HepG2 (cell line): ENCODE data around the gene KIF1B. TPM values are rescaled to one million over a fixed set of nuclear protein-coding genes. Genes with fewer than 3 reads are reported as not detected.

Source experiments
- ATAC-seq: fragments of 200-7000 bp; cut with Tn5 transposase; 3 replicates; pipeline ENCODE4 v1.9.1; 2020; ENCODE audit warnings: mild to moderate bottlenecking, moderate library complexity
- BruUV-seq: library from RNA; stranded (reverse); fragments of 400-500 nt; replicated peaks from 2 replicates; lab custom pipeline; 2021; lab: Mats Ljungman, UMichigan
- CTCF ChIA-PET: fragments of 300-600 bp; formaldehyde crosslinking; extraction: SDS; loops from one replicate; lab custom pipeline; 2021; ENCODE audit warnings: low total read pairs, inconsistent platforms, low intra/inter-chr PET ratio; lab: Yijun Ruan, JAX
- POLR2A ChIA-PET: fragments of 350-600 bp; sonication (Branson Sonifier 250); formaldehyde crosslinking; loops from one replicate; lab custom pipeline; 2020; ENCODE audit warnings: antibody characterized with exemption, inconsistent platforms; lab: Yijun Ruan, JAX
- DNase-seq: peaks from one replicate; pipeline ENCODE4 v3.0.0-alpha.2; 2015; ENCODE audit warnings: low spot score
- FAIRE-seq: peaks from 3 replicates; lab custom pipeline; 2011; peaks lifted over from hg19 to GRCh38; lab: Jason Lieb, UNC
- H2AFZ ChIP-seq: one replicate; pipeline ENCODE4 v1.6.1; 2011; ENCODE audit warnings: low read length, inconsistent platforms
- H3K27ac ChIP-seq: fragments of 300-600 bp; 3 replicates; pipeline ENCODE4 v1.8.0; 2011; ENCODE audit warnings: mixed run types, mild to moderate bottlenecking, mixed read lengths, low read length, inconsistent platforms; ENCODE audit not compliant: insufficient read depth; ENCODE audit errors: extremely low read length
- H3K27me3 ChIP-seq, 2 experiments: fragments of 200-600 bp in 1 of 2; 2 replicates in 1 of 2; 3 replicates in 1 of 2; pipeline versions ENCODE4 v1.6.0 to v1.8.0; 2011; ENCODE audit warnings: low read length in 2 of 2, mild to moderate bottlenecking in 2 of 2, moderate library complexity in 2 of 2, inconsistent platforms in 1 of 2; ENCODE audit not compliant: insufficient read depth in 2 of 2, control insufficient read depth in 1 of 2
- H3K36me3 ChIP-seq, 2 experiments: fragments of 200-600 bp in 1 of 2; replicated peaks in 1 of 2; 2 replicates in 1 of 2; 3 replicates in 1 of 2; pipeline versions ENCODE4 v1.5.1 to v1.8.0; 2011; ENCODE audit warnings: low read length in 2 of 2, inconsistent platforms in 1 of 2; ENCODE audit not compliant: insufficient read depth in 2 of 2, control insufficient read depth in 1 of 2
- H3K4me1 ChIP-seq: 2 replicates; pipeline ENCODE4 v1.5.1; 2012; ENCODE audit warnings: low read length, inconsistent platforms; ENCODE audit not compliant: insufficient read depth
- H3K4me2 ChIP-seq: 2 replicates; pipeline ENCODE4 v1.6.0; 2011; ENCODE audit warnings: low read depth, low read length, inconsistent platforms
- H3K4me3 ChIP-seq, 3 experiments: fragments of 200-600 bp in 1 of 3; sonication (generic), shearing (Covaris generic) in 1 of 3; replicated peaks in 1 of 3; 2 replicates each; pipeline ENCODE4 v1.5.1; 2011 to 2016; ENCODE audit warnings: low read length in 3 of 3, inconsistent platforms in 2 of 3, low read depth in 2 of 3, mild to moderate bottlenecking in 2 of 3, control low read depth in 1 of 3, mixed read lengths in 1 of 3; ENCODE audit not compliant: insufficient read depth in 1 of 3
- H3K79me2 ChIP-seq: one replicate; pipeline ENCODE4 v1.6.1; 2011; ENCODE audit warnings: low read length, inconsistent platforms; ENCODE audit not compliant: insufficient read depth
- H3K9ac ChIP-seq: 2 replicates; pipeline ENCODE4 v1.6.0; 2011; ENCODE audit warnings: mild to moderate bottlenecking, low read depth, low read length, inconsistent platforms; ENCODE audit not compliant: insufficient read depth
- H3K9me3 ChIP-seq: 2 replicates; pipeline ENCODE4 v1.5.1; 2012; ENCODE audit warnings: mild to moderate bottlenecking, low read length
- H4K20me1 ChIP-seq: 2 replicates; pipeline ENCODE4 v1.6.0; 2011; ENCODE audit warnings: inconsistent platforms, mild to moderate bottlenecking, low read length, moderate library complexity; ENCODE audit not compliant: insufficient read depth
- CBX1 ChIP-seq: IDR thresholded peaks from one replicate; pipeline ENCODE4 v1.6.1; 2016; ENCODE audit warnings: antibody characterized with exemption, low read depth
- CCDC6 ChIP-seq: sonication (generic); formaldehyde crosslinking; IDR thresholded peaks from 2 replicates; pipeline ENCODE4 v1.8.1; 2022; ENCODE audit warnings: mild to moderate bottlenecking, missing genetic modification reagents, moderate library complexity
- ELF3 ChIP-seq: IDR thresholded peaks from 2 replicates; pipeline ENCODE4 v1.6.1; 2016; ENCODE audit warnings: missing genetic modification reagents, missing compliant biosample characterization
- FIP1L1 ChIP-seq: fragments of 200-400 bp; formaldehyde crosslinking; IDR thresholded peaks from 2 replicates; pipeline ENCODE4 v1.6.1; 2018; ENCODE audit warnings: low read depth, mild to moderate bottlenecking, low read length, moderate library complexity, borderline replicate concordance; ENCODE audit not compliant: insufficient read depth
- HNF4G ChIP-seq, 2 experiments: sonication (generic) in 1 of 2; formaldehyde crosslinking in 1 of 2; IDR thresholded peaks; 2 replicates each; pipeline versions ENCODE4 v1.4.0 to v1.6.1; 2011 to 2020; ENCODE audit warnings: borderline replicate concordance in 2 of 2, low read depth in 2 of 2, mild to moderate bottlenecking in 2 of 2, low read length in 1 of 2, missing genetic modification reagents in 1 of 2, moderate library complexity in 1 of 2
- IKZF1 ChIP-seq: fragments of 450-650 bp; IDR thresholded peaks from 2 replicates; pipeline ENCODE4 v1.7.1; 2016
- IKZF4 ChIP-seq: sonication (generic); formaldehyde crosslinking; IDR thresholded peaks from 2 replicates; pipeline ENCODE4 v1.5.1; 2020; ENCODE audit warnings: borderline replicate concordance, mild to moderate bottlenecking, low read depth, missing genetic modification reagents; ENCODE audit errors: not compliant biosample characterization
- RXRB ChIP-seq: IDR thresholded peaks from 2 replicates; pipeline ENCODE4 v1.6.1; 2016; ENCODE audit warnings: borderline replicate concordance, missing genetic modification reagents, missing compliant biosample characterization
- SPEN ChIP-seq: sonication (generic); formaldehyde crosslinking; IDR thresholded peaks from 2 replicates; pipeline ENCODE4 v1.5.1; 2020; ENCODE audit warnings: low read depth, mild to moderate bottlenecking, missing genetic modification reagents
- THYN1 ChIP-seq: sonication (generic); formaldehyde crosslinking; IDR thresholded peaks from 2 replicates; pipeline ENCODE4 v1.8.1; 2023; ENCODE audit warnings: low read depth, mild to moderate bottlenecking, moderate library complexity, missing genetic modification reagents, borderline replicate concordance
- ZMYM4 ChIP-seq: sonication (generic); formaldehyde crosslinking; IDR thresholded peaks from 2 replicates; pipeline ENCODE4 v1.8.1; 2023; ENCODE audit warnings: mild to moderate bottlenecking, missing genetic modification reagents
- ZNF121 ChIP-seq: sonication (generic); formaldehyde crosslinking; IDR thresholded peaks from 2 replicates; pipeline ENCODE4 v1.5.0; 2020; ENCODE audit warnings: mild to moderate bottlenecking, missing genetic modification reagents
- ZNF230 ChIP-seq: sonication (generic); formaldehyde crosslinking; IDR thresholded peaks from 2 replicates; pipeline ENCODE4 v1.4.0; 2020; ENCODE audit warnings: mild to moderate bottlenecking, missing genetic modification reagents
- ZNF331 ChIP-seq: sonication (generic); formaldehyde crosslinking; IDR thresholded peaks from 2 replicates; pipeline ENCODE4 v1.4.0; 2020; ENCODE audit warnings: missing genetic modification reagents
- ZNF382 ChIP-seq: sonication (generic); formaldehyde crosslinking; IDR thresholded peaks from 2 replicates; pipeline ENCODE4 v1.5.0; 2020; ENCODE audit warnings: missing genetic modification reagents, mild to moderate bottlenecking, borderline replicate concordance
- ZNF383 ChIP-seq: sonication (generic); formaldehyde crosslinking; IDR thresholded peaks from 2 replicates; pipeline ENCODE4 v1.4.0; 2020; ENCODE audit warnings: missing genetic modification reagents, mild to moderate bottlenecking, borderline replicate concordance
- ZNF589 ChIP-seq: sonication (generic); formaldehyde crosslinking; conservative IDR thresholded peaks from 2 replicates; pipeline ENCODE4 v1.8.0; 2022; ENCODE audit warnings: mild to moderate bottlenecking, moderate library complexity, missing genetic modification reagents
- WGBS: methylation state at CpG from one replicate; pipeline ENCODE4 v1.1.6; 2017; ENCODE audit warnings: low lambda C conversion rate; 5-methylcytosine and 5-hydroxymethylcytosine counted together
- in situ Hi-C: cut with HindIII; loops from 2 replicates; pipeline ENCODE4 v1.10.0; 2017; ENCODE audit warnings: low pct_unique_long_range_greater_than_20kb; ENCODE audit not compliant: extremely low pct_ligation_motif_present
- intact Hi-C: fragments of 100-400 bp; cut with micrococcal nuclease; formaldehyde crosslinking; loops from one replicate; pipeline ENCODE4 v1.10.0; 2022; ENCODE audit not compliant: unreplicated experiment
- polyA plus RNA-seq, 8 experiments: library from polyadenylated mRNA; depleted of rRNA in 3 of 8; stranded (reverse) in 7 of 8; unstranded in 1 of 8; fragments of >200 nt; fragmentation: Illumina TruSeq in 4 of 8; extraction: Trizol in 4 of 8; gene quantifications; 2 replicates each; pipeline versions ENCODE4 v1.2.1 to v1.2.3, GENCODE V29; 2011 to 2016; ENCODE audit warnings: low read depth in 4 of 8, missing spikeins in 1 of 8, mixed read lengths in 1 of 8; ENCODE audit not compliant: insufficient read depth in 1 of 8
- total RNA-seq, 5 experiments: library from RNA; depleted of rRNA; stranded (reverse); fragments of >200 nt; fragmentation: Illumina TruSeq; extraction: Trizol; gene quantifications; 2 replicates each; pipeline ENCODE4 v1.2.3, GENCODE V29; 2016; ENCODE audit warnings: low read depth in 1 of 5
- TF ChIP-seq, protein P1 (sequence below): sonication (generic); formaldehyde crosslinking; IDR thresholded peaks from 2 replicates; pipeline ENCODE4 v1.5.0; 2020; ENCODE audit warnings: mild to moderate bottlenecking, missing genetic modification reagents, borderline replicate concordance

The KIF1B gene
- total and polyA plus RNA-seq, 2 of the 13 experiments (the other 11 are each of a cell fraction or from before 2014, with no cell fraction given), result 26.7 to 32.5 TPM

DNA sequence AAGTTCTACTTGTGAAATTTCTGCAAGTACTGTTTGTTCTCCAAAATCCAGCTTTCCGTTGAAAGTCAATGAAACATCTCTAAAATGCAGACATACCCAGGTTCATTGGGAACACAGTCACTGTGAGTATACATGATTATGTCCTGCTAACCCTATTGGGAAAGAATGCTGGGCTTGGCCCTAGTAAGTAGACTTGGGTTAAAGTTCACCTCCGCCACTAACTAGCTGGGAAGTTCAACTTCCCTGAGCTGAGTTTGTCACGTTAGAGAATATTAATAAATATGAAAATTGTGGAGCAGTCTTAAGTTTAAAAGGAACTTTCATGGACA is 178.0 kb downstream of the KIF1B start:
- BruUV-seq, result no TSS peak
- Histone ChIP-seq H3K4me2 (peak overlapping the region; percentile 62), H2AFZ (no peak overlapping the region), H3K79me2 (no peaks in the 10 kb centered on the region), H3K9ac (no peak overlapping the region; the same call in 1 of the 2 replicates), H3K4me1 (peaks cover 51% of the 10 kb centered on the region), H3K27me3 (no peaks in the 10 kb centered on the region), H3K4me3 (peak overlapping the region in 2 of 3 experiments; percentile 1 to 28; a peak in 2 of 6 replicates), H3K27ac (peak overlapping the region; percentile 74), H3K36me3 (no peaks in the 10 kb centered on the region), H4K20me1 (no peaks in the 10 kb centered on the region), H3K9me3 (no peaks in the 10 kb centered on the region)
- FAIRE-seq, result peak; percentile 90
- 0% methylated on average over 3 of the region's 3 CpGs for WGBS
- peak; percentile 84 for ATAC-seq
- ChIA-PET CTCF (no interaction called here), POLR2A (interaction anchor here (0.9 to 4.7 kb wide), 2 partner anchors 12 to 38 kb away, joined by 3 to 65 read pairs; partner anchors contain the start of gene PGD)
- in situ Hi-C loops, result loop anchor here (10.0 kb wide), 1 partner anchor 86 kb away; the partner anchor contains the start of genes DFFA and PEX14
- intact Hi-C loops, result no loop called here
- DNase-seq, result peak; percentile 79
- no peak for TF ChIP-seq SPEN
- TF ChIP-seq ZNF331 (CRISPR knock-in tag), result 0 out of 2 replicates have a peak, but pooled peaks have one; percentile 17
- TF ChIP-seq ELF3, result no peak
- TF ChIP-seq ZNF230, result no peak
- TF ChIP-seq ZNF383 (CRISPR knock-in tag), result no peak
- no peak for TF ChIP-seq ZMYM4 (CRISPR knock-in tag)
- TF ChIP-seq IKZF1, result no peak
- TF ChIP-seq FIP1L1, result no peak
- no peak for TF ChIP-seq CBX1
- no peak for TF ChIP-seq ZNF121
- no peak for TF ChIP-seq IKZF4 (CRISPR knock-in tag)
- peak; percentile 54; the same call in 1 of the 2 replicates for TF ChIP-seq HNF4G (IDR thresholded peaks at IDR 0.05; ENCODE audit: borderline replicate concordance, low read depth, low read length)
- TF ChIP-seq HNF4G (CRISPR knock-in tag; IDR thresholded peaks at IDR 0.05; ENCODE audit: borderline replicate concordance, low read depth), result no peak
- peak; percentile 30; the same call in 1 of the 2 replicates for TF ChIP-seq RXRB (CRISPR knock-in tag)
- no peak for TF ChIP-seq THYN1 (CRISPR knock-in tag)
- no peak for TF ChIP-seq ZNF589 (CRISPR knock-in tag)
- TF ChIP-seq ZNF382 (CRISPR knock-in tag), result no peak
- TF ChIP-seq CCDC6 (CRISPR knock-in tag), result no peak
- TF ChIP-seq, protein P1, sequence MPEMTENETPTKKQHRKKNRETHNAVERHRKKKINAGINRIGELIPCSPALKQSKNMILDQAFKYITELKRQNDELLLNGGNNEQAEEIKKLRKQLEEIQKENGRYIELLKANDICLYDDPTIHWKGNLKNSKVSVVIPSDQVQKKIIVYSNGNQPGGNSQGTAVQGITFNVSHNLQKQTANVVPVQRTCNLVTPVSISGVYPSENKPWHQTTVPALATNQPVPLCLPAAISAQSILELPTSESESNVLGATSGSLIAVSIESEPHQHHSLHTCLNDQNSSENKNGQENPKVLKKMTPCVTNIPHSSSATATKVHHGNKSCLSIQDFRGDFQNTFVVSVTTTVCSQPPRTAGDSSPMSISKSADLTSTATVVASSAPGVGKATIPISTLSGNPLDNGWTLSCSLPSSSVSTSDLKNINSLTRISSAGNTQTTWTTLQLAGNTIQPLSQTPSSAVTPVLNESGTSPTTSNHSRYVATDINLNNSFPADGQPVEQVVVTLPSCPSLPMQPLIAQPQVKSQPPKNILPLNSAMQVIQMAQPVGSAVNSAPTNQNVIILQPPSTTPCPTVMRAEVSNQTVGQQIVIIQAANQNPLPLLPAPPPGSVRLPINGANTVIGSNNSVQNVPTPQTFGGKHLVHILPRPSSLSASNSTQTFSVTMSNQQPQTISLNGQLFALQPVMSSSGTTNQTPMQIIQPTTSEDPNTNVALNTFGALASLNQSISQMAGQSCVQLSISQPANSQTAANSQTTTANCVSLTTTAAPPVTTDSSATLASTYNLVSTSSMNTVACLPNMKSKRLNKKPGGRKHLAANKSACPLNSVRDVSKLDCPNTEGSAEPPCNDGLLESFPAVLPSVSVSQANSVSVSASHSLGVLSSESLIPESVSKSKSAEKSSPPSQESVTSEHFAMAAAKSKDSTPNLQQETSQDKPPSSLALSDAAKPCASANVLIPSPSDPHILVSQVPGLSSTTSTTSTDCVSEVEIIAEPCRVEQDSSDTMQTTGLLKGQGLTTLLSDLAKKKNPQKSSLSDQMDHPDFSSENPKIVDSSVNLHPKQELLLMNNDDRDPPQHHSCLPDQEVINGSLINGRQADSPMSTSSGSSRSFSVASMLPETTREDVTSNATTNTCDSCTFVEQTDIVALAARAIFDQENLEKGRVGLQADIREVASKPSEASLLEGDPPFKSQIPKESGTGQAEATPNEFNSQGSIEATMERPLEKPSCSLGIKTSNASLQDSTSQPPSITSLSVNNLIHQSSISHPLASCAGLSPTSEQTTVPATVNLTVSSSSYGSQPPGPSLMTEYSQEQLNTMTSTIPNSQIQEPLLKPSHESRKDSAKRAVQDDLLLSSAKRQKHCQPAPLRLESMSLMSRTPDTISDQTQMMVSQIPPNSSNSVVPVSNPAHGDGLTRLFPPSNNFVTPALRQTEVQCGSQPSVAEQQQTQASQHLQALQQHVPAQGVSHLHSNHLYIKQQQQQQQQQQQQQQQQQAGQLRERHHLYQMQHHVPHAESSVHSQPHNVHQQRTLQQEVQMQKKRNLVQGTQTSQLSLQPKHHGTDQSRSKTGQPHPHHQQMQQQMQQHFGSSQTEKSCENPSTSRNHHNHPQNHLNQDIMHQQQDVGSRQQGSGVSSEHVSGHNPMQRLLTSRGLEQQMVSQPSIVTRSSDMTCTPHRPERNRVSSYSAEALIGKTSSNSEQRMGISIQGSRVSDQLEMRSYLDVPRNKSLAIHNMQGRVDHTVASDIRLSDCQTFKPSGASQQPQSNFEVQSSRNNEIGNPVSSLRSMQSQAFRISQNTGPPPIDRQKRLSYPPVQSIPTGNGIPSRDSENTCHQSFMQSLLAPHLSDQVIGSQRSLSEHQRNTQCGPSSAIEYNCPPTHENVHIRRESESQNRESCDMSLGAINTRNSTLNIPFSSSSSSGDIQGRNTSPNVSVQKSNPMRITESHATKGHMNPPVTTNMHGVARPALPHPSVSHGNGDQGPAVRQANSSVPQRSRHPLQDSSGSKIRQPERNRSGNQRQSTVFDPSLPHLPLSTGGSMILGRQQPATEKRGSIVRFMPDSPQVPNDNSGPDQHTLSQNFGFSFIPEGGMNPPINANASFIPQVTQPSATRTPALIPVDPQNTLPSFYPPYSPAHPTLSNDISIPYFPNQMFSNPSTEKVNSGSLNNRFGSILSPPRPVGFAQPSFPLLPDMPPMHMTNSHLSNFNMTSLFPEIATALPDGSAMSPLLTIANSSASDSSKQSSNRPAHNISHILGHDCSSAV (CRISPR knock-in tag), result no peak
